K562 (cell line): ENCODE data around the gene DDX55. TPM values are rescaled to one million over a fixed set of nuclear protein-coding genes. Genes with fewer than 3 reads are reported as not detected.
"Not testable (repeated sequence)": the region's sequence is repeated elsewhere in the genome, so short reads cannot be mapped to it uniquely, and the experiment has no call there.

Experiments
- ATAC-seq: fragments of 200-7000 bp; cut with Tn5 transposase; 3 replicates; pipeline ENCODE4 v1.9.1; 2020; ENCODE audit warnings: moderate library complexity
- BruUV-seq: library from RNA; stranded (reverse); fragments of 400-500 nt; replicated peaks from 2 replicates; lab custom pipeline; 2021; lab: Mats Ljungman, UMichigan
- CTCF ChIA-PET: fragments of 300-600 bp; formaldehyde crosslinking; extraction: SDS; loops from one replicate; lab custom pipeline; 2021; ENCODE audit warnings: low intra/inter-chr PET ratio; lab: Yijun Ruan, JAX
- POLR2A ChIA-PET: fragments of 300-600, 350-650 bp; sonication (Branson Sonifier 250); formaldehyde crosslinking; extraction: SDS; loops from one replicate; lab custom pipeline; 2021; ENCODE audit warnings: antibody characterized with exemption, inconsistent platforms; lab: Yijun Ruan, JAX
- DNase-seq, 4 experiments: peaks; one replicate each; pipeline versions ENCODE4 v3.0.0 to v3.0.0-alpha.2; 2011 to 2018; ENCODE audit warnings: low spot score in 3 of 4, mixed read lengths in 3 of 4; ENCODE audit errors: extremely low read depth in 1 of 4
- FAIRE-seq: peaks from 2 replicates; lab custom pipeline; 2011; peaks lifted over from hg19 to GRCh38; lab: Jason Lieb, UNC
- H2AFZ ChIP-seq: 2 replicates; pipeline ENCODE4 v1.6.0; 2011; ENCODE audit warnings: low read depth, low read length, control low read depth, inconsistent platforms
- H3K27ac ChIP-seq: fragments of 200-600 bp; 3 replicates; pipeline ENCODE4 v1.8.0; 2011; ENCODE audit warnings: low read depth, mild to moderate bottlenecking, control low read depth, inconsistent platforms, low read length, moderate library complexity, mixed read lengths; ENCODE audit errors: extremely low read depth
- H3K27me3 ChIP-seq, 2 experiments: fragments of 300-600 bp in 1 of 2; 2 replicates in 1 of 2; 3 replicates in 1 of 2; pipeline versions ENCODE4 v1.6.0 to v1.8.0; 2011; ENCODE audit warnings: inconsistent platforms in 2 of 2, low read length in 2 of 2, mild to moderate bottlenecking in 1 of 2, mixed read lengths in 1 of 2, moderate library complexity in 1 of 2; ENCODE audit not compliant: control insufficient read depth in 2 of 2, insufficient read depth in 2 of 2
- H3K36me3 ChIP-seq: fragments of 300-600 bp; 3 replicates; pipeline ENCODE4 v1.8.0; 2011; ENCODE audit warnings: mild to moderate bottlenecking, low read length, inconsistent platforms; ENCODE audit not compliant: control insufficient read depth, insufficient read depth
- H3K4me1 ChIP-seq, 2 experiments: fragments of 200-600 bp in 1 of 2; replicated peaks in 1 of 2; 2 replicates in 1 of 2; 3 replicates in 1 of 2; pipeline versions ENCODE4 v1.5.1 to v1.8.0; 2011; ENCODE audit warnings: inconsistent platforms in 2 of 2, low read length in 2 of 2, mild to moderate bottlenecking in 1 of 2, mixed read lengths in 1 of 2, moderate library complexity in 1 of 2; ENCODE audit not compliant: control insufficient read depth in 2 of 2, insufficient read depth in 2 of 2
- H3K4me2 ChIP-seq: 2 replicates; pipeline ENCODE4 v1.6.1; 2011; ENCODE audit warnings: low read length, control low read depth, inconsistent platforms, mixed read lengths; ENCODE audit not compliant: insufficient read depth
- H3K4me3 ChIP-seq: fragments of 200-600 bp; sonication (generic), shearing (Covaris generic); 2 replicates; pipeline ENCODE4 v1.5.1; 2016; ENCODE audit warnings: control low read depth, inconsistent platforms
- H3K79me2 ChIP-seq: fragments of 200-600 bp; 3 replicates; pipeline ENCODE4 v1.8.0; 2011; ENCODE audit warnings: low read length, inconsistent platforms; ENCODE audit not compliant: control insufficient read depth, insufficient read depth
- H3K9ac ChIP-seq, 2 experiments: 2 replicates each; pipeline versions ENCODE4 v1.6.0 to v1.6.1; 2011; ENCODE audit warnings: low read depth in 2 of 2, low read length in 2 of 2, control low read depth in 1 of 2, inconsistent platforms in 1 of 2, mild to moderate bottlenecking in 1 of 2, mixed read lengths in 1 of 2; ENCODE audit not compliant: insufficient read depth in 1 of 2
- H3K9me1 ChIP-seq: one replicate; pipeline ENCODE4 v1.6.0; 2011; ENCODE audit warnings: inconsistent platforms, mild to moderate bottlenecking, low read length, moderate library complexity; ENCODE audit not compliant: control insufficient read depth, insufficient read depth
- H3K9me3 ChIP-seq: replicated peaks from 2 replicates; pipeline ENCODE4 v1.5.1; 2011; ENCODE audit warnings: low read depth, low read length, inconsistent platforms; ENCODE audit not compliant: control insufficient read depth, insufficient read depth
- H4K20me1 ChIP-seq: replicated peaks from 2 replicates; pipeline ENCODE4 v1.6.1; 2011; ENCODE audit warnings: low read length, inconsistent platforms, mixed read lengths; ENCODE audit not compliant: control insufficient read depth, insufficient read depth
- BRF2 ChIP-seq: IDR thresholded peaks from 3 replicates; pipeline ENCODE4 v1.6.1; 2011; ENCODE audit warnings: borderline replicate concordance, mild to moderate bottlenecking; ENCODE audit not compliant: insufficient read length, insufficient read depth
- IRF1 ChIP-seq: sonication (generic); formaldehyde crosslinking; IDR thresholded peaks from 2 replicates; pipeline ENCODE4 v1.8.0; 2022; ENCODE audit warnings: missing genetic modification reagents, mild to moderate bottlenecking, borderline replicate concordance
- RBM25 ChIP-seq: fragments of 200-400 bp; formaldehyde crosslinking; IDR thresholded peaks from 2 replicates; pipeline ENCODE4 v1.6.1; 2018; ENCODE audit warnings: low read length, low read depth, moderate library complexity; ENCODE audit not compliant: severe bottlenecking
- ZNF121 ChIP-seq: sonication (generic); formaldehyde crosslinking; conservative IDR thresholded peaks from 2 replicates; pipeline ENCODE4 v1.8.0; 2022; ENCODE audit warnings: missing genetic modification reagents
- WGBS: fragments of 100-300 bp; shearing (Covaris generic); methylation state at CpG from one replicate; pipeline ENCODE4 v1.1.6; 2016; ENCODE audit warnings: low coverage, mixed read lengths; ENCODE audit not compliant: insufficient coverage; ENCODE audit errors: missing lambda C conversion rate; 5-methylcytosine and 5-hydroxymethylcytosine counted together
- in situ Hi-C: fragments of 300-500 bp; cut with MboI; formaldehyde crosslinking; loops from 4 replicates; pipeline ENCODE4 v1.15.0; 2018; ENCODE audit warnings: inconsistent platforms, mixed read lengths
- intact Hi-C: fragments of 100-400 bp; cut with micrococcal nuclease; formaldehyde crosslinking; loops from 2 replicates; pipeline ENCODE4 v1.14.2; 2022
- polyA plus RNA-seq, 8 experiments: library from polyadenylated mRNA; depleted of rRNA in 4 of 8; stranded (reverse) in 5 of 8; unstranded in 3 of 8; fragments of >200 nt; fragmentation: Nextera tagmentation in 2 of 8; fragmentation: Illumina TruSeq in 1 of 8; extraction: Ambion mirVana in 2 of 8; extraction: Trizol in 1 of 8; gene quantifications; 2 replicates each; pipeline versions ENCODE4 v1.2.1 to v1.2.3, GENCODE V29; 2011 to 2014; ENCODE audit warnings: inconsistent platforms in 1 of 8, missing spikeins in 1 of 8
- total RNA-seq, 7 experiments: library from RNA; depleted of rRNA in 6 of 7; stranded (reverse); fragments of >200 nt in 6 of 7; fragmentation: Illumina TruSeq in 2 of 7; extraction: Trizol in 2 of 7; gene quantifications; 2 replicates each; pipeline versions ENCODE4 v1.2.1 to v1.2.3, GENCODE V29; 2011 to 2021; ENCODE audit warnings: low replicate concordance in 1 of 7

DDX55 gene
- total and polyA plus RNA-seq, 9 of the 15 experiments (the other 6 are each of a cell fraction or from before 2014, with no cell fraction given) = 10.6 to 71.0 (median 60.9) TPM

DNA sequence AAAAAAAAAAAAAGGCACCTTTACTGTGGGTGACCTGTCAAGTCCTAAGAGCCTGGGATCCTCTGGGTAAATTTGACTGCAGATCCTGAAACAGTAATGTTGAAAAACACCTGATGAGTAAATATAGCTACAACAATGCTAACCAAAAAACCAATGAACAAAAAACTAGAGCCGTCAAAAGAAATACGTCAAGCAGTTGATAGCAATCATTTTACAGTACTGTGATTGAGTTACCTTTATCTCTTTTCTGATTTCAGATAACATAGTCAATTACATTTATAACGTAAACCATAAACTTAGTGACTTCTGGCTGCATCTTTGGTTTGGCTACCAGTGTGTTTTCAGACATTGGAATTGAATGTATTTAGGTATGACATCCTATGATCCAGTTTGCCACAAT, 23.7 kb upstream of the DDX55 start (continued):
- no peak for TF ChIP-seq IRF1 (CRISPR knock-in tag)
- TF ChIP-seq BRF2 = no peak

DNA sequence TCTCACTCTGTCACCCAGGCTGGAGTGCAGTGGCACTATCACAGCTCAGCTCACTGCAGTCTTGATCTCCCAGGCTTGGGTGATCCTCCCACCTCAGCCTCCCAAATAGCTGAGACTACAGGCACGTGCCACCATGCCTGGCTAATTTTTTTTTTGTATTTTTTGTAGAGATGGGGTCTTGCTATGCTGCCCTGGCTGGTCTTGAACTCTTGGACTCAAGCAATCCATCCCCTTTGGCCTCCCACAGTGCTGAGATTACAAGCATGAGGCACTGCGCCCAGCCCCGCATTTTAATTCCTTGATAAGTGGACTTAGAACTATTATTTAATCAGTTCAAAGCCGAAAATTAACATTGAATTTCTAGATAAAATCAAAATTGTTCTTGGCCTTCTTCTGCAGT, 23.1 kb upstream of the DDX55 start:
- H3K36me3 ChIP-seq, H3K27ac ChIP-seq, H3K9me3 ChIP-seq, intact Hi-C loops, H3K4me1 ChIP-seq, H3K27me3 ChIP-seq, H3K4me2 ChIP-seq, BruUV-seq, H4K20me1 ChIP-seq, FAIRE-seq, H3K4me3 ChIP-seq, ATAC-seq, H3K9ac ChIP-seq, CTCF ChIA-PET, H2AFZ ChIP-seq, H3K9me1 ChIP-seq, POLR2A ChIA-PET, DNase-seq, in situ Hi-C loops: not testable (repeated sequence)
- peak; percentile 24 for TF ChIP-seq RBM25
- TF ChIP-seq ZNF121 (CRISPR knock-in tag) = peak; percentile 82
- 87% methylated on average over 4 of the region's 4 CpGs for WGBS
- H3K79me2 ChIP-seq = peaks cover 19% of the 10 kb centered on the region
